ENCODE data around the gene CUL4A. TPM values are rescaled to one million over a fixed set of nuclear protein-coding genes. Genes with fewer than 3 reads are reported as not detected.

Gene CUL4A
- polyA plus RNA-seq, 1 experiment, result 75.4 TPM

GRCh38 chr13:113298043-113298945, 88.9 kb downstream of the CUL4A start:
- no peaks in the 10 kb centered on the region; the same call in 1 of the 2 replicates for H3K9me3 ChIP-seq (ENCODE audit: control insufficient read depth, insufficient read depth, low read length)
- no peak for TF ChIP-seq CTCF (IDR thresholded peaks at IDR 0.05; ENCODE audit: low read depth, low read length)
- H3K4me3 ChIP-seq (ENCODE audit: low read depth, low read length), result peak overlapping the region; percentile 88
- POLR2A ChIA-PET, result interaction anchor here (1.2 to 1.7 kb wide), 2 partner anchors 9 to 112 kb away, joined by 4 read pairs; no protein-coding TSS in a partner anchor
- no peaks in the 10 kb centered on the region for H3K27me3 ChIP-seq (ENCODE audit: control insufficient read depth, insufficient read depth, low read length)
- H3K27ac ChIP-seq (ENCODE audit: low read depth, low read length), result no peak overlapping the region
- no peak for DNase-seq (ENCODE audit: low read depth, low spot score)
- CTCF ChIA-PET, result no interaction called here

GRCh38 chr13:113299951-113300350, 90.5 kb downstream of the CUL4A start:
- Histone ChIP-seq H3K9me3 (ENCODE audit: control insufficient read depth, insufficient read depth, low read length) (no peaks in the 10 kb centered on the region; the same call in 1 of the 2 replicates), H3K4me3 (ENCODE audit: low read depth, low read length) (no peak overlapping the region), H3K27me3 (ENCODE audit: control insufficient read depth, insufficient read depth, low read length) (no peaks in the 10 kb centered on the region), H3K27ac (ENCODE audit: low read depth, low read length) (no peak overlapping the region)
- CTCF ChIA-PET, result no interaction called here
- no peak for DNase-seq (ENCODE audit: low read depth, low spot score)
- POLR2A ChIA-PET, result no interaction called here
- no peak for TF ChIP-seq CTCF (IDR thresholded peaks at IDR 0.05; ENCODE audit: low read depth, low read length)

GRCh38 chr13:113302986-113303385, 93.6 kb downstream of the CUL4A start:
- no peak for TF ChIP-seq CTCF (IDR thresholded peaks at IDR 0.05; ENCODE audit: low read depth, low read length)
- ChIA-PET CTCF (no interaction called here), POLR2A (no interaction called here)
- Histone ChIP-seq H3K27me3 (ENCODE audit: control insufficient read depth, insufficient read depth, low read length) (no peaks in the 10 kb centered on the region), H3K4me3 (ENCODE audit: low read depth, low read length) (no peak overlapping the region), H3K9me3 (ENCODE audit: control insufficient read depth, insufficient read depth, low read length) (no peaks in the 10 kb centered on the region), H3K27ac (ENCODE audit: low read depth, low read length) (no peak overlapping the region)
- DNase-seq (ENCODE audit: low read depth, low spot score), result no peak

- Histone ChIP-seq H3K27me3 (ENCODE audit: control insufficient read depth, insufficient read depth, low read length) (no peaks in the 10 kb centered on the region), H3K4me3 (ENCODE audit: low read depth, low read length) (no peak overlapping the region), H3K9me3 (ENCODE audit: control insufficient read depth, insufficient read depth, low read length) (no peaks in the 10 kb centered on the region), H3K27ac (ENCODE audit: low read depth, low read length) (no peak overlapping the region)
- no peak for DNase-seq (ENCODE audit: low read depth, low spot score)
- no peak for TF ChIP-seq CTCF (IDR thresholded peaks at IDR 0.05; ENCODE audit: low read depth, low read length)
- POLR2A ChIA-PET, result no interaction called here
- CTCF ChIA-PET, result no interaction called here
Measured at GRCh38 chr13:113304121-113304520, 94.7 kb downstream of the CUL4A start.

- CTCF ChIA-PET, result no interaction called here
- Histone ChIP-seq H3K9me3 (ENCODE audit: control insufficient read depth, insufficient read depth, low read length) (no peaks in the 10 kb centered on the region), H3K27ac (ENCODE audit: low read depth, low read length) (peak overlapping the region; percentile 42), H3K4me3 (ENCODE audit: low read depth, low read length) (no peak overlapping the region), H3K27me3 (ENCODE audit: control insufficient read depth, insufficient read depth, low read length) (no peaks in the 10 kb centered on the region)
- DNase-seq (ENCODE audit: low read depth, low spot score), result no peak
- no peak for TF ChIP-seq CTCF (IDR thresholded peaks at IDR 0.05; ENCODE audit: low read depth, low read length)
- POLR2A ChIA-PET, result no interaction called here
Measured at GRCh38 chr13:113305208-113305607, 95.8 kb downstream of the CUL4A start.

Data from AG04450 (cell line).